Measurements from ENCODE around the gene PRODH2. TPM values are rescaled to one million over a fixed set of nuclear protein-coding genes. Genes with fewer than 3 reads are reported as not detected.

The PRODH2 gene
- total RNA-seq, 1 experiment from 2014 or later = not detected

Other genes with a start within 250 kb of the PRODH2 start
- gene ATP4A, start 249.2 kb downstream of the PRODH2 start, total RNA-seq (2014; rRNA removed; shearing (Covaris generic)) = not detected in 2 replicates
- not detected in 2 replicates for gene PMIS2, start 226.7 kb downstream of the PRODH2 start, total RNA-seq (2014; rRNA removed; shearing (Covaris generic))
- 10.2 and 15.2 TPM in 2 replicates for gene HAUS5, start 200.1 kb downstream of the PRODH2 start, total RNA-seq (2014; rRNA removed; shearing (Covaris generic))
- gene RBM42, start 183.8 kb downstream of the PRODH2 start, total RNA-seq (2014; rRNA removed; shearing (Covaris generic)) = 106 and 151 TPM in 2 replicates
- 0.82 and 9.0 TPM in 2 replicates for gene ETV2, start 171.1 kb downstream of the PRODH2 start, total RNA-seq (2014; rRNA removed; shearing (Covaris generic))
- gene COX6B1, start 164.5 kb downstream of the PRODH2 start, total RNA-seq (2014; rRNA removed; shearing (Covaris generic)) = 364 and 463 TPM in 2 replicates
- gene UPK1A, start 146.3 kb downstream of the PRODH2 start, total RNA-seq (2014; rRNA removed; shearing (Covaris generic)) = not detected in 2 replicates
- gene ZBTB32, start 108.3 kb downstream of the PRODH2 start, total RNA-seq (2014; rRNA removed; shearing (Covaris generic)) = not detected in 2 replicates
- gene KMT2B, start 94.8 kb downstream of the PRODH2 start, total RNA-seq (2014; rRNA removed; shearing (Covaris generic)) = 4.9 and 7.4 TPM in 2 replicates
- 3.7 and 8.5 TPM in 2 replicates for gene IGFLR1, start 70.4 kb downstream of the PRODH2 start, total RNA-seq (2014; rRNA removed; shearing (Covaris generic))
- gene U2AF1L4, start 67.4 kb downstream of the PRODH2 start, total RNA-seq (2014; rRNA removed; shearing (Covaris generic)) = 4.8 and 17.6 TPM in 2 replicates
- gene PSENEN, start 67.2 kb downstream of the PRODH2 start, total RNA-seq (2014; rRNA removed; shearing (Covaris generic)) = 16.6 and 28.7 TPM in 2 replicates
- 7.1 and 12.4 TPM in 2 replicates for gene LIN37, start 64.3 kb downstream of the PRODH2 start, total RNA-seq (2014; rRNA removed; shearing (Covaris generic))
- gene HSPB6, start 55.8 kb downstream of the PRODH2 start, total RNA-seq (2014; rRNA removed; shearing (Covaris generic)) = not detected in 2 replicates
- 7.3 and 8.8 TPM in 2 replicates for gene PROSER3, start 54.7 kb downstream of the PRODH2 start, total RNA-seq (2014; rRNA removed; shearing (Covaris generic))
- gene ARHGAP33, start 37.3 kb downstream of the PRODH2 start, total RNA-seq (2014; rRNA removed; shearing (Covaris generic)) = 3.7 and 4.6 TPM in 2 replicates
- gene NPHS1, start 39.7 kb upstream of the PRODH2 start, total RNA-seq (2014; rRNA removed; shearing (Covaris generic)) = not detected in 2 replicates
- gene KIRREL2, start 44.1 kb upstream of the PRODH2 start, total RNA-seq (2014; rRNA removed; shearing (Covaris generic)) = not detected in 2 replicates
- gene APLP1, start 55.7 kb upstream of the PRODH2 start, total RNA-seq (2014; rRNA removed; shearing (Covaris generic)) = 11.1 and 11.6 TPM in 2 replicates
- gene NFKBID, start 87.7 kb upstream of the PRODH2 start, total RNA-seq (2014; rRNA removed; shearing (Covaris generic)) = 0.66 and 3.3 TPM in 2 replicates
- gene HCST, start 89.7 kb upstream of the PRODH2 start, total RNA-seq (2014; rRNA removed; shearing (Covaris generic)) = 9.1 TPM in 1 of 2 replicates, not detected in the other
- gene TYROBP, start 95.5 kb upstream of the PRODH2 start, total RNA-seq (2014; rRNA removed; shearing (Covaris generic)) = not detected in 2 replicates
- 3.8 and 5.7 TPM in 2 replicates for gene LRFN3, start 123.5 kb upstream of the PRODH2 start, total RNA-seq (2014; rRNA removed; shearing (Covaris generic))
- gene SDHAF1, start 182.3 kb upstream of the PRODH2 start, total RNA-seq (2014; rRNA removed; shearing (Covaris generic)) = 34.4 and 53.4 TPM in 2 replicates
- gene SYNE4, start 196.0 kb upstream of the PRODH2 start, total RNA-seq (2014; rRNA removed; shearing (Covaris generic)) = 0.26 TPM in 1 of 2 replicates, not detected in the other
- gene ALKBH6, start 201.4 kb upstream of the PRODH2 start, total RNA-seq (2014; rRNA removed; shearing (Covaris generic)) = 17.1 and 37.1 TPM in 2 replicates
- 1.5 and 2.3 TPM in 2 replicates for gene CLIP3, start 220.0 kb upstream of the PRODH2 start, total RNA-seq (2014; rRNA removed; shearing (Covaris generic))
- gene THAP8, start 241.4 kb upstream of the PRODH2 start, total RNA-seq (2014; rRNA removed; shearing (Covaris generic)) = 1.1 and 4.2 TPM in 2 replicates
- 21.4 and 23.3 TPM in 2 replicates for gene WDR62, start 242.1 kb upstream of the PRODH2 start, total RNA-seq (2014; rRNA removed; shearing (Covaris generic))